22Rv1 (cell line): ENCODE measurements around the gene GLOD4.
"Not testable (repeated sequence)": the region's sequence is repeated elsewhere in the genome, so short reads cannot be mapped to it uniquely, and the experiment has no call there.

Experiments
- CTCF ChIP-seq: fragments of 450-650 bp; IDR thresholded peaks from 2 replicates; pipeline ENCODE4 v1.5.1; 2017; ENCODE audit warnings: mild to moderate bottlenecking
- ZFX ChIP-seq: fragments of 450-650 bp; IDR thresholded peaks from 2 replicates; pipeline ENCODE4 v1.6.1; 2017; ENCODE audit warnings: antibody characterized with exemption, borderline replicate concordance

- TF ChIP-seq CTCF, ZFX: not testable (repeated sequence)
Measured at GRCh38 chr17:805886-806285, 23.8 kb upstream of the GLOD4 start.
